ENCODE data around the gene HBD.

- no peak for TF ChIP-seq BACH2 (CRISPR knock-in tag; IDR thresholded peaks at IDR 0.05; ENCODE audit: borderline replicate concordance)
- no peak for TF ChIP-seq ZNF565 (CRISPR knock-in tag; conservative IDR thresholded peaks at IDR 0.05; ENCODE audit: low read depth)
- no peak for TF ChIP-seq ZFP3 (CRISPR knock-in tag; IDR thresholded peaks at IDR 0.05)
- TF ChIP-seq, protein P1, sequence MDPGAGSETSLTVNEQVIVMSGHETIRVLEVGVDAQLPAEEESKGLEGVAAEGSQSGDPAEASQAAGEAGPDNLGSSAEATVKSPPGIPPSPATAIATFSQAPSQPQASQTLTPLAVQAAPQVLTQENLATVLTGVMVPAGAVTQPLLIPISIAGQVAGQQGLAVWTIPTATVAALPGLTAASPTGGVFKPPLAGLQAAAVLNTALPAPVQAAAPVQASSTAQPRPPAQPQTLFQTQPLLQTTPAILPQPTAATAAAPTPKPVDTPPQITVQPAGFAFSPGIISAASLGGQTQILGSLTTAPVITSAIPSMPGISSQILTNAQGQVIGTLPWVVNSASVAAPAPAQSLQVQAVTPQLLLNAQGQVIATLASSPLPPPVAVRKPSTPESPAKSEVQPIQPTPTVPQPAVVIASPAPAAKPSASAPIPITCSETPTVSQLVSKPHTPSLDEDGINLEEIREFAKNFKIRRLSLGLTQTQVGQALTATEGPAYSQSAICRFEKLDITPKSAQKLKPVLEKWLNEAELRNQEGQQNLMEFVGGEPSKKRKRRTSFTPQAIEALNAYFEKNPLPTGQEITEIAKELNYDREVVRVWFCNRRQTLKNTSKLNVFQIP (CRISPR knock-in tag; IDR thresholded peaks at IDR 0.05; ENCODE audit: borderline replicate concordance, low read depth): no peak
These were observed 43.6 kb upstream of the HBD start for GRCh38 chr11:5277807-5278382.

All from SK-N-SH treated with all-trans-retinoic acid at 6 μM for 48 hours (cell line).